NCI-H2029 (cell line): ENCODE results near the gene NPAS3.

ENCODE experiments used
- DNase-seq: peaks from one replicate; lab custom pipeline; 2025; lab: John Stamatoyannopoulos, UW

Gene NPAS3

GRCh38 chr14:33257796-33258195, 319.1 kb downstream of the NPAS3 start:
- DNase-seq: no peak

GRCh38 chr14:33259764-33260163, 321.1 kb downstream of the NPAS3 start:
- DNase-seq: no peak

- no peak for DNase-seq
Observed at GRCh38 chr14:33271216-33271615, 332.5 kb downstream of the NPAS3 start.

GRCh38 chr14:33271891-33272290, 333.2 kb downstream of the NPAS3 start:
- DNase-seq: no peak

GRCh38 chr14:33273978-33274377, 335.3 kb downstream of the NPAS3 start:
- no peak for DNase-seq

- DNase-seq: no peak
Observed at GRCh38 chr14:33275879-33276278, 337.2 kb downstream of the NPAS3 start.

- no peak for DNase-seq
Observed at GRCh38 chr14:33279865-33280264, 341.2 kb downstream of the NPAS3 start.

- no peak for DNase-seq
Observed at GRCh38 chr14:33280646-33281045, 342.0 kb downstream of the NPAS3 start.

GRCh38 chr14:33282331-33283230, 343.9 kb downstream of the NPAS3 start:
- no peak for DNase-seq

- no peak for DNase-seq
Observed at GRCh38 chr14:33285902-33286700, 347.4 kb downstream of the NPAS3 start.

GRCh38 chr14:33287189-33287588, 348.5 kb downstream of the NPAS3 start:
- no peak for DNase-seq

GRCh38 chr14:33290641-33291040, 352.0 kb downstream of the NPAS3 start:
- DNase-seq: no peak

GRCh38 chr14:33291529-33292104, 352.9 kb downstream of the NPAS3 start:
- no peak for DNase-seq

- DNase-seq: no peak
Observed at GRCh38 chr14:33294419-33294818, 355.7 kb downstream of the NPAS3 start.

- DNase-seq: no peak
Observed at GRCh38 chr14:33297565-33297964, 358.9 kb downstream of the NPAS3 start.

GRCh38 chr14:33307691-33308251, 369.1 kb downstream of the NPAS3 start:
- DNase-seq: peak; percentile 58

- peak; percentile 41 for DNase-seq
Observed at GRCh38 chr14:33309106-33309505, 370.4 kb downstream of the NPAS3 start.

- no peak for DNase-seq
Observed at GRCh38 chr14:33315217-33315616, 376.5 kb downstream of the NPAS3 start.

- no peak for DNase-seq
Observed at GRCh38 chr14:33315721-33316120, 377.0 kb downstream of the NPAS3 start.

GRCh38 chr14:33317675-33318074, 379.0 kb downstream of the NPAS3 start:
- DNase-seq: peak; percentile 99

- DNase-seq: no peak
Observed at GRCh38 chr14:33323979-33324378, 385.3 kb downstream of the NPAS3 start.

- no peak for DNase-seq
Observed at GRCh38 chr14:33331176-33331949, 392.7 kb downstream of the NPAS3 start.
